Cortex of kidney (tissue), 1 donor: ENCODE results near the gene SPATA25.
"Not testable (repeated sequence)": the region's sequence is repeated elsewhere in the genome, so short reads cannot be mapped to it uniquely, and the experiment has no call there.

Experiments
- DNase-seq: peaks from one replicate; lab custom pipeline; 2025; lab: John Stamatoyannopoulos, UW

SPATA25 gene

GRCh38 chr20:45887346-45887715 lies at the start of gene SPATA25:
Gene SPATA25 (minus strand): TSS chr20:45887622. CDS start chr20:45887590, 32 bp downstream.
- no peak for DNase-seq

GRCh38 chr20:45935416-45936046 lies 48.1 kb upstream of the SPATA25 start:
- DNase-seq: no peak

GRCh38 chr20:45934586-45935415 lies 47.4 kb upstream of the SPATA25 start, which contains the start of gene PCIF1:
Gene PCIF1 (plus strand): TSS chr20:45934683. CDS start chr20:45939000, 4,317 bp downstream.
- peak; percentile 91 for DNase-seq

GRCh38 chr20:45934046-45934585 lies 46.7 kb upstream of the SPATA25 start:
- peak; percentile 70 for DNase-seq

GRCh38 chr20:45933266-45934045 lies 46.0 kb upstream of the SPATA25 start:
- peak; percentile 24 for DNase-seq

- DNase-seq: not testable (repeated sequence)
Observed at GRCh38 chr20:45931680-45932079, 44.3 kb upstream of the SPATA25 start.

- no peak for DNase-seq
Observed at GRCh38 chr20:45927071-45927878, 39.9 kb upstream of the SPATA25 start.

- no peak for DNase-seq
Observed at GRCh38 chr20:45926731-45927070, 39.3 kb upstream of the SPATA25 start.

- no peak for DNase-seq
Observed at GRCh38 chr20:45925821-45926506, 38.5 kb upstream of the SPATA25 start.

GRCh38 chr20:45924391-45925261 lies 37.2 kb upstream of the SPATA25 start:
- no peak for DNase-seq

- DNase-seq: no peak
Observed at GRCh38 chr20:45921337-45922189, 34.1 kb upstream of the SPATA25 start.

GRCh38 chr20:45920462-45921336 lies 33.3 kb upstream of the SPATA25 start:
- DNase-seq: no peak

- no peak for DNase-seq
Observed at GRCh38 chr20:45919542-45920399, 32.3 kb upstream of the SPATA25 start.

GRCh38 chr20:45918779-45919537 lies 31.5 kb upstream of the SPATA25 start:
- DNase-seq: no peak

GRCh38 chr20:45918182-45918737 lies 30.8 kb upstream of the SPATA25 start:
- no peak for DNase-seq

- DNase-seq: no peak
Observed at GRCh38 chr20:45917790-45918141, 30.3 kb upstream of the SPATA25 start.
